Measurements from ENCODE around the gene AQP5.

AQP5 gene

DNA sequence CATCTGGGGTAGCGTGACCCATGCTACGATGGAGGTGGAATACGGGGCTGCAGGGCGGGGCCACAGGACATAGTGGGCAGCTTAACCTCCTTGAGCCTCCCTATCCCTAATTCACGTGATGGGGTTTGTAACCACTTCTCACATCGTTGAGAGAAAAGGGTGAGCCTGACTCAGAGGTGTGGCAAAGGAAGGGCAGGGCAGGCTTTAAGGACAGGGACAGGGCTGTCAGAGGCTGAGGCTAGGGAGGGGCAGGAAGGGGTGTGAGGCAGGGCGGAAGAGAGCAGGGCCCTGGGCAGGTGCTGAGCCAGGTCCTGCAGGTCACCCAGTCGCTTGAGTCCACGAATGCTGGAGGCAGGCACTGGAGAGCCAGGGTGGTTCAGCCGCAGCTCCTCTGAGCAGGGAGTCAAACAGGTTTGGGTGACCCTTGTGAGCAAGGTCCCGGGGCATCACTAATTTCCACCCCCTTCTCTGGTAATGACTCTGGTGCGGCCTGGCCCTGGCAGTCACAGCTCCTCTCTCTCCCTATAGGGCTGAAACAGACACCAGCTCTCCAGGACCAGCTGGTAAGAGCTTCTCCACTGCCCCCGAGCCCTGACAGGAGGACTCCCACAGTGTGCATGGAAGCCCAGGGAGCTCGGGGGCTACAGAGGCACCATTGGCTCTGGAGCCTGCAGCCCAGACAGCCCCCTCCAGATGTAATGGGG is 18.6 kb upstream of the AQP5 start:
- no peak overlapping the region; the same call in 1 of the 2 replicates for H3K27ac ChIP-seq
- no peak for TF ChIP-seq ZFX (IDR thresholded peaks at IDR 0.05)
- TF ChIP-seq, protein P1, sequence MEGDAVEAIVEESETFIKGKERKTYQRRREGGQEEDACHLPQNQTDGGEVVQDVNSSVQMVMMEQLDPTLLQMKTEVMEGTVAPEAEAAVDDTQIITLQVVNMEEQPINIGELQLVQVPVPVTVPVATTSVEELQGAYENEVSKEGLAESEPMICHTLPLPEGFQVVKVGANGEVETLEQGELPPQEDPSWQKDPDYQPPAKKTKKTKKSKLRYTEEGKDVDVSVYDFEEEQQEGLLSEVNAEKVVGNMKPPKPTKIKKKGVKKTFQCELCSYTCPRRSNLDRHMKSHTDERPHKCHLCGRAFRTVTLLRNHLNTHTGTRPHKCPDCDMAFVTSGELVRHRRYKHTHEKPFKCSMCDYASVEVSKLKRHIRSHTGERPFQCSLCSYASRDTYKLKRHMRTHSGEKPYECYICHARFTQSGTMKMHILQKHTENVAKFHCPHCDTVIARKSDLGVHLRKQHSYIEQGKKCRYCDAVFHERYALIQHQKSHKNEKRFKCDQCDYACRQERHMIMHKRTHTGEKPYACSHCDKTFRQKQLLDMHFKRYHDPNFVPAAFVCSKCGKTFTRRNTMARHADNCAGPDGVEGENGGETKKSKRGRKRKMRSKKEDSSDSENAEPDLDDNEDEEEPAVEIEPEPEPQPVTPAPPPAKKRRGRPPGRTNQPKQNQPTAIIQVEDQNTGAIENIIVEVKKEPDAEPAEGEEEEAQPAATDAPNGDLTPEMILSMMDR (conservative IDR thresholded peaks at IDR 0.05), result no peak

DNA sequence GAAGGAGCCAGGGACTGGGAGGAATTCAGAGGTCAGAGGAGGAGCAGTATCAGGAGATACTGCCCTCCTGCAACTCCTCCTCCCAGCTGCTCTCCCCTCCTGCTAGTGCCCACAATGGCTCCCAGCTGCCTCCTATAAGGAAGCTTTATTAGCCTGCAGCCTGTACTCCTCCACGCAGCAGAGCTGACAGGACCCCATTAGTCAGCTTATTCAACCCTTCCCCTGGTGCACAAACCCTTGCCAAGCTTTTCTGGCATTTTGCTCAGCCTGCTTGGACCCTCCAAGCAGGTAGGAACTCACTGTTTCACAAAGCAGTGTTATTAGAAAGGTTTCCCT is 18.1 kb upstream of the AQP5 start:
- TF ChIP-seq, protein P1 (conservative IDR thresholded peaks at IDR 0.05), result no peak
- TF ChIP-seq ZFX (IDR thresholded peaks at IDR 0.05), result no peak
- H3K27ac ChIP-seq, result no peak overlapping the region; the same call in 1 of the 2 replicates

DNA sequence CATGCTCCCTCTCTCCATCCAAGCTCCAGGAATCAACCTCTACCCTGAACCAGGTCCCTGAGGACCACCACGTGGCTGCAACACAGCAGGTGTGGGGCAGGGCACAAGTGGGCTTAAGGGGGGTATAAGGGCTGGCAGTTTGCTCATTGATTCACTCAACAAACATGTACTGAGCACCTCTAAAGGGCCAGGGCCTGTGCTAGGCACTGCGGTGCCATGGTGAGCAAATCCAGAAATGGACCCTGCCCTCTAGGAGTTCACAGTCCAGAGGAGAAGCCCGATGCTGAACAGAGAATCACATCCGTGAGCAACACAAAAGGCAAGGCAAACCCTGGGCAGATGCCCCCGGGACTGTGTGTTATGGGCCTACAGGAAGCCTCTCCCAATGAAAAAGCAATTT is 17.6 kb upstream of the AQP5 start:
- no peak for TF ChIP-seq ZFX (IDR thresholded peaks at IDR 0.05)
- TF ChIP-seq, protein P1 (conservative IDR thresholded peaks at IDR 0.05), result no peak
- no peak overlapping the region for H3K27ac ChIP-seq

DNA sequence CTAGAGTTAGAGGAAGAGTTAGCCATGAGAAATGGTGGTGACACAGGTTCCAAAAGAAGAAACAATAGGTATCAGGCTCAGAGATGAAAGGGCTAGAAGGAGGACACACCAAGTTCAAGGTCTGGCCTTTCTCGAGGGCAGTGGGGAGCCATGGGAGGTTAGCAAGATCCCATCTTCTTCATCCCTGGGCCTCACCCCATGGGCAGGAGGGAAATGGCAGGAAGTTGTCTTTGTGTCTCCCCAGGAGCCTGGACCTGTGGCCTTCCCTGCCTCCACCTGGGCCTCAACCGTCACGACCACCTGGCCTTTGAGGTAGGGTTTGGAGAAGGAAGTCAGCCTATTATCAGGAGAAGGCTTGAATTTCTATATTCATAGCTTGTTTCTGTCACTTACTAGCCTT is 17.0 kb upstream of the AQP5 start:
- H3K27ac ChIP-seq, result no peak overlapping the region
- TF ChIP-seq ZFX (IDR thresholded peaks at IDR 0.05), result no peak
- TF ChIP-seq, protein P1 (conservative IDR thresholded peaks at IDR 0.05), result no peak

DNA sequence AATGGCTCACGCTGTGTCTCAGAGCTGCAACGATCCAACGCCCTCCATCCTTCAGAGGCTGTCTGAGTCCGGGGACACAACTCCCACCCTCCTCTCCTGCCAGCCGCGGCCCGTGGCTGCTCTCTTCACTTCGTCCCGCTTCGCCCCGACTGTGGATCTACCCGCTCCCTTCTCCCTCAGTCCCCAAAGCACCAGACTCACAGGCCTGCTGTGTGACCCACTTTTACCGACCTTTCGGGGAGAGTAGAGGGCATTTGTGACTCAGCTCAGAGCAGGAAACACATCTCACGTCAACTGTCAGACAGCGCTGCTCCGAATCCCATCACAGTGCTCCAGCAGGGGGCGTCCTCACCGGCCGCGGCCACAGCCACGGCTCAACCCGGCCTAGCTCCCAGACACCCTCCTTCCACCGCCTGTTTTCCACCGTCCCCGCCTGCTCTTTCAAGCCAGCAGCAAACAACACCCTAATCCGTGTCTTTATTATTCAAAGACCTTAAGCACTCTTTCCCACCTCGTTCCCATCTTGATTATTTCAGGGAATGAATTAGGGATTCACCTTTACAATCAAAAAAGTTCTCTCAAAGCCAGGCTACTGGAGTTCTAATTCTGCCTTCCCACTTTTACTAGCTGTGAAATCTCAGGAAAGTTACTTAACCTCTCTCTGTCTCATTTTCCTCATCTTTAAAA is 16.1 kb upstream of the AQP5 start:
- no peak for TF ChIP-seq ZFX (IDR thresholded peaks at IDR 0.05)
- TF ChIP-seq, protein P1 (conservative IDR thresholded peaks at IDR 0.05), result peak; percentile 99
- H3K27ac ChIP-seq, result no peak overlapping the region

DNA sequence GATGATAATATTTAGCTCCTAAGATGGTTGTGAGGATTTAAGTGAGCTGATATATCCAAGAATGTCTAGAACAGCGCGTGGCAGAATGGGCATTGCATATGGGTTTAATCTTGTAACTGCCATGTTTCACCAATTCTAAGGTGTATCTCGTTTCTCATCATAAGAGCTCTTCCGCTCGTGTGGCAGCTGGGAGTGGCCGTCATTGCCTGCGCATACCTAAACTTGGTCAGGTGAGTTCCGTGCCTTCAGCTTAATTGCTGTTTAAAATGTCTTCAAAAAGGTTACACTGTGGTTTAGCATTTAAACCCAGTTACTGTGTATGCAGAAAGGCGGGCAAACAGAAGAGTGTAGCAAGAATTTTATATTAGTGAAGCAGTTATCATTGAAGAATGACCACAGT is 15.6 kb upstream of the AQP5 start:
- H3K27ac ChIP-seq, result no peak overlapping the region
- TF ChIP-seq ZFX (IDR thresholded peaks at IDR 0.05), result no peak
- TF ChIP-seq, protein P1 (conservative IDR thresholded peaks at IDR 0.05), result no peak

DNA sequence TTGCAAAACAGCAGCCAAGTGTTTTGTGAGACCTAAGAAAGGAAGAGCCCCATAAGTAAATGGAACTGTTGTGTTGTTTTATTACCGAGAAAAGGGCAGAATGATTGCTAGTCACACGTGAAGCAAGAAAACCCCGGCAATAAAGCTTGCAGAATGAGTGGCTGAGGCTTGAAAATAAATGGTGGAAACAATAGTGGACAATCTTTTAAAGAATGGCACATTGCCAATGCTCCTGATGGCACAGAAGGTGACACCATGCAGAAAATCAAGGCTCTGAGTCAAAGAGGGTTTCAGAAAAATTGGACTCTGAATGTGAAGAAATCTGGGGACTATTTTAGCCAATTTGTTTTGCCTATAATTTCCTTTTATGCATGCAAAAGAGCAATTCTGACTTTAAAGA is 15.2 kb upstream of the AQP5 start:
- no peak overlapping the region for H3K27ac ChIP-seq
- TF ChIP-seq, protein P1 (conservative IDR thresholded peaks at IDR 0.05), result no peak
- no peak for TF ChIP-seq ZFX (IDR thresholded peaks at IDR 0.05)

Measured in C4-2B (cell line).